Breast epithelium (tissue), 4 donors: Measurements from ENCODE around the gene AHDC1. TPM values are rescaled to one million over a fixed set of nuclear protein-coding genes. Genes with fewer than 3 reads are reported as not detected.
"Not testable (repeated sequence)": the region's sequence is repeated elsewhere in the genome, so short reads cannot be mapped to it uniquely, and the experiment has no call there.

ENCODE experiments used
- DNase-seq, 2 donors: peaks; one replicate each; pipeline ENCODE4 v3.0.0-alpha.2; 2019; ENCODE audit warnings: low spot score in 2 of 2
- H3K27ac ChIP-seq, 2 donors: fragments of 200-600 bp; sonication (generic) in 1 of 2; one replicate each; pipeline ENCODE4 v1.5.1; 2016 to 2019; ENCODE audit warnings: mild to moderate bottlenecking in 1 of 2
- H3K27me3 ChIP-seq, 2 donors: fragments of 200-600 bp; sonication (generic) in 1 of 2; one replicate each; pipeline versions ENCODE4 v1.5.1 to v1.6.0; 2017 to 2019; ENCODE audit warnings: control low read depth in 1 of 2, mild to moderate bottlenecking in 1 of 2
- H3K36me3 ChIP-seq: fragments of 200-600 bp; one replicate; pipeline ENCODE4 v1.5.1; 2019
- H3K4me1 ChIP-seq, 2 donors: fragments of 200-600 bp; sonication (generic); one replicate each; pipeline ENCODE4 v1.5.1; 2016 to 2019; ENCODE audit warnings: control low read depth in 1 of 2
- H3K4me3 ChIP-seq, 3 donors: fragments of 200-600 bp; sonication (generic); 1 replicate in 2 of 3; 2 replicates in 1 of 3; pipeline ENCODE4 v1.5.1; 2016 to 2019; ENCODE audit warnings: mild to moderate bottlenecking in 3 of 3, moderate library complexity in 2 of 3
- H3K9me3 ChIP-seq, 2 donors: fragments of 200-600 bp; sonication (generic) in 1 of 2; one replicate each; pipeline ENCODE4 v1.5.1; 2016 to 2019; ENCODE audit warnings: control low read depth in 1 of 2
- CTCF ChIP-seq, 3 donors: fragments of 450-650 bp; IDR thresholded peaks; one replicate each; pipeline ENCODE4 v1.5.1; 2016 to 2017; ENCODE audit warnings: antibody characterized with exemption in 3 of 3, mild to moderate bottlenecking in 3 of 3, moderate library complexity in 3 of 3
- POLR2A ChIP-seq: fragments of 450-650 bp; IDR thresholded peaks from one replicate; pipeline ENCODE4 v1.6.1; 2016; ENCODE audit warnings: antibody characterized with exemption, mild to moderate bottlenecking, moderate library complexity
- POLR2AphosphoS5 ChIP-seq, 3 donors: sonication (generic); formaldehyde crosslinking; IDR thresholded peaks; one replicate each; pipeline ENCODE4 v1.6.1; 2017; ENCODE audit warnings: antibody characterized with exemption in 3 of 3
- intact Hi-C: fragments of 100-400 bp; cut with DNase I; formaldehyde crosslinking; loops from one replicate; pipeline ENCODE4 v1.15.1; 2023; ENCODE audit warnings: low total_unique reads
- total RNA-seq, 3 donors: library from RNA; depleted of rRNA; stranded (reverse); fragments of >200 nt; gene quantifications; one replicate each; pipeline ENCODE4 v1.1.0, GENCODE V29; 2016

Gene AHDC1
- total RNA-seq, 3 donors from 2014 or later: 10.7 to 17.1 (median 15.4) TPM

GRCh38 chr1:27632387-27633297 is 28.7 kb upstream of the AHDC1 start:
- no peak for DNase-seq
- Histone ChIP-seq H3K27me3 (no peaks in the 10 kb centered on the region), H3K27ac (peak overlapping the region; percentile 40 to 82), H3K9me3 (no peaks in the 10 kb centered on the region), H3K4me3 (no peak overlapping the region), H3K36me3 (no peaks in the 10 kb centered on the region), H3K4me1 (no peaks in the 10 kb centered on the region)
- intact Hi-C loops: no loop called here
- TF ChIP-seq POLR2AphosphoS5 (IDR thresholded peaks at IDR 0.05): no peak

GRCh38 chr1:27630859-27631491 is 27.0 kb upstream of the AHDC1 start:
- TF ChIP-seq POLR2AphosphoS5 (IDR thresholded peaks at IDR 0.05): peak in 2 of 3 donors; percentile 20 to 52
- no peak for TF ChIP-seq CTCF (IDR thresholded peaks at IDR 0.05)
- intact Hi-C loops: no loop called here
- Histone ChIP-seq H3K36me3 (no peaks in the 10 kb centered on the region), H3K27me3 (no peaks in the 10 kb centered on the region), H3K4me3 (no peak overlapping the region), H3K9me3 (no peaks in the 10 kb centered on the region), H3K27ac (peak overlapping the region; percentile 74 to 82), H3K4me1 (no peaks in the 10 kb centered on the region)
- peak in 1 of 2 donors; percentile 49 for DNase-seq

- Histone ChIP-seq H3K4me3 (no peak overlapping the region), H3K36me3 (no peaks in the 10 kb centered on the region), H3K27me3 (no peaks in the 10 kb centered on the region), H3K4me1 (no peaks in the 10 kb centered on the region), H3K9me3 (no peaks in the 10 kb centered on the region), H3K27ac (peak overlapping the region in 1 of 2 donors; percentile 57)
- intact Hi-C loops: no loop called here
- TF ChIP-seq POLR2AphosphoS5 (IDR thresholded peaks at IDR 0.05) (no peak), CTCF (IDR thresholded peaks at IDR 0.05) (no peak), POLR2A (no peak)
- DNase-seq: no peak
These were observed 24.8 kb upstream of the AHDC1 start for GRCh38 chr1:27628712-27629111.

- not testable (repeated sequence) for H3K27ac ChIP-seq
These were observed 23.8 kb upstream of the AHDC1 start for GRCh38 chr1:27627733-27628132.

GRCh38 chr1:27627061-27627460 is 23.1 kb upstream of the AHDC1 start:
- intact Hi-C loops: no loop called here
- DNase-seq: no peak
- no peak for TF ChIP-seq POLR2A
- TF ChIP-seq CTCF (IDR thresholded peaks at IDR 0.05): no peak
- TF ChIP-seq POLR2AphosphoS5 (IDR thresholded peaks at IDR 0.05): no peak
- Histone ChIP-seq H3K4me3 (no peak overlapping the region), H3K9me3 (no peaks in the 10 kb centered on the region), H3K27me3 (no peaks in the 10 kb centered on the region), H3K36me3 (no peaks in the 10 kb centered on the region), H3K4me1 (no peaks in the 10 kb centered on the region), H3K27ac (no peak overlapping the region)

More at GRCh38 chr1:27627733-27628132, 23.8 kb upstream of the AHDC1 start:
- DNase-seq, H3K36me3 ChIP-seq, H3K9me3 ChIP-seq, H3K4me3 ChIP-seq, H3K27me3 ChIP-seq, H3K4me1 ChIP-seq, intact Hi-C loops: not testable (repeated sequence)
